ENCODE results near the gene FHOD3.

GRCh38 chr18:36650906-36651305 is 353.4 kb downstream of the FHOD3 start:
- TF ChIP-seq JUND (IDR thresholded peaks at IDR 0.05) = no peak
- TF ChIP-seq HNF4G (IDR thresholded peaks at IDR 0.05) = no peak
- no peak for TF ChIP-seq CTCF (IDR thresholded peaks at IDR 0.05; ENCODE audit: low read depth, low read length, missing input control)
- no peak for TF ChIP-seq ATF3 (IDR thresholded peaks at IDR 0.05)
- no peak for TF ChIP-seq TAF1 (conservative IDR thresholded peaks at IDR 0.05)
- TF ChIP-seq SP1 (IDR thresholded peaks at IDR 0.05) = no peak
- no peak for TF ChIP-seq RAD21 (IDR thresholded peaks at IDR 0.05)
- TF ChIP-seq EGR1 (IDR thresholded peaks at IDR 0.05; ENCODE audit: low read depth in 2 of 2) = no peak
